Activated CD4-positive, alpha-beta T cell treated with anti-CD3 and anti-CD28 coated beads for 48 hours (primary cell): ENCODE results near the gene HEG1.
"Not testable (repeated sequence)": the region's sequence is repeated elsewhere in the genome, so short reads cannot be mapped to it uniquely, and the experiment has no call there.

Source experiments
- DNase-seq: peaks from one replicate; pipeline ENCODE4 v3.0.0-alpha.2; 2020

Gene HEG1, protein sequence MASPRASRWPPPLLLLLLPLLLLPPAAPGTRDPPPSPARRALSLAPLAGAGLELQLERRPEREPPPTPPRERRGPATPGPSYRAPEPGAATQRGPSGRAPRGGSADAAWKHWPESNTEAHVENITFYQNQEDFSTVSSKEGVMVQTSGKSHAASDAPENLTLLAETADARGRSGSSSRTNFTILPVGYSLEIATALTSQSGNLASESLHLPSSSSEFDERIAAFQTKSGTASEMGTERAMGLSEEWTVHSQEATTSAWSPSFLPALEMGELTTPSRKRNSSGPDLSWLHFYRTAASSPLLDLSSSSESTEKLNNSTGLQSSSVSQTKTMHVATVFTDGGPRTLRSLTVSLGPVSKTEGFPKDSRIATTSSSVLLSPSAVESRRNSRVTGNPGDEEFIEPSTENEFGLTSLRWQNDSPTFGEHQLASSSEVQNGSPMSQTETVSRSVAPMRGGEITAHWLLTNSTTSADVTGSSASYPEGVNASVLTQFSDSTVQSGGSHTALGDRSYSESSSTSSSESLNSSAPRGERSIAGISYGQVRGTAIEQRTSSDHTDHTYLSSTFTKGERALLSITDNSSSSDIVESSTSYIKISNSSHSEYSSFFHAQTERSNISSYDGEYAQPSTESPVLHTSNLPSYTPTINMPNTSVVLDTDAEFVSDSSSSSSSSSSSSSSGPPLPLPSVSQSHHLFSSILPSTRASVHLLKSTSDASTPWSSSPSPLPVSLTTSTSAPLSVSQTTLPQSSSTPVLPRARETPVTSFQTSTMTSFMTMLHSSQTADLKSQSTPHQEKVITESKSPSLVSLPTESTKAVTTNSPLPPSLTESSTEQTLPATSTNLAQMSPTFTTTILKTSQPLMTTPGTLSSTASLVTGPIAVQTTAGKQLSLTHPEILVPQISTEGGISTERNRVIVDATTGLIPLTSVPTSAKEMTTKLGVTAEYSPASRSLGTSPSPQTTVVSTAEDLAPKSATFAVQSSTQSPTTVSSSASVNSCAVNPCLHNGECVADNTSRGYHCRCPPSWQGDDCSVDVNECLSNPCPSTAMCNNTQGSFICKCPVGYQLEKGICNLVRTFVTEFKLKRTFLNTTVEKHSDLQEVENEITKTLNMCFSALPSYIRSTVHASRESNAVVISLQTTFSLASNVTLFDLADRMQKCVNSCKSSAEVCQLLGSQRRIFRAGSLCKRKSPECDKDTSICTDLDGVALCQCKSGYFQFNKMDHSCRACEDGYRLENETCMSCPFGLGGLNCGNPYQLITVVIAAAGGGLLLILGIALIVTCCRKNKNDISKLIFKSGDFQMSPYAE (N-terminal part only)

DNA sequence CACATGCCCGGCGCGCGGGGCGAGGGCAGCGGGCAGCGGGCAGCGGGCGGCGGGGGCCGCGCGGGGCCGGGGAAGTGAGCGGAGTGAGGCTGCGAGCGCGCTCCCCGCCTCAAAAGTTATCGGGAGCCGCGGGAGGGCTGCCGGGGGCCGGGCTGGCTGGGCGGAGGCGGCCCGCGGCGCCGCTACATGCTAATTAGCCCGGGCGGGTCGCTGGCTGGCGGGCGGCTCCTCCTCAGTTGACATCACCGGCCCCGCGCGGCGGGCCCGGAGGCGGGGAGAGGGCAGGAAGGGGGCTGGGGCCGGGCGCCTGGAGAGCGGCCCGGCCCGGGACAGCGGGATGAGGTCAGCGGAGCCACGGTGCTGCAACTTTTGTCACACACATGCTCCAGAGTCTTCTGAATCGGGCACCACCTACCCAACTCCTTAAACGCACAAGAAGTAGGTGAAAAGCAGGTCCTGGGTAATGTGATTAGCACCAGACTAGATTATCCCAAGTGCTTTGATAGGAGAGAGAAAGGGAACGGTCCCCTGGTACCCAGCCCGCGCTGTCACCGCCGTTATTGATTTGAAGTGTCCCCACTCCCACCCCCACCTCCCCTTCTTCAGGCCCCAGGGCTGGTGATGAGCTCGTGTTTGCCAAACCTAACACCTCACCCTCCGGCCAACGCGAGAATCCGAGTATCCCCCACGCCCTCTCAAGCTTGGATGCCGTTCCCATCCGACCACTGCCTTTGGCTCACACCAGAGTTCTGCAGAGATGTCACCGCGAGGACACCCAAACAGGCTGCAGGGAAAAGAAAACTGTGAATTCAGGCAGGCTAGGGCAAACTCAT, at the start of gene HEG1:
TSS of gene HEG1 (minus strand) at position 85 of the 833 bp plus-strand sequence. CDS start 107 bp downstream, outside the sequence.
- DNase-seq = peak; percentile 79

DNA sequence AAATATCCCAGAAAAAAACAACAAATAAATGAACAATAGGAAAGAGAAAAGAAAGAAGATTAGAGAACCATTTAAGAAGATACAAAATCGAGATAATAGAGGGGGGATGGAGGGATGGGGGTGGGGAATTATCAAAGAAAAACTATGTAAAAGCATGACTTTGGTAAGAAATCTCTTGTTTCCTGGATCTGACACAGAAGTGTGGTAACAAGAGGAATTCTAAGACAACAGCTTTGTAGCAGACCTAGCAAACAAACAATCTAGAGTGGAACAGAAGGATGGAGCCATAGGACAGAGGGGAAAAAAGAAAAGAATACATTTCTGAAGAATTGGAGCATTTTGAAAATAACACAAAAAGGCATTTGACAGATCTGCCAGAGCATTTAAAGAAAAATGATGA, 49.3 kb upstream of the HEG1 start:
- DNase-seq = no peak

DNA sequence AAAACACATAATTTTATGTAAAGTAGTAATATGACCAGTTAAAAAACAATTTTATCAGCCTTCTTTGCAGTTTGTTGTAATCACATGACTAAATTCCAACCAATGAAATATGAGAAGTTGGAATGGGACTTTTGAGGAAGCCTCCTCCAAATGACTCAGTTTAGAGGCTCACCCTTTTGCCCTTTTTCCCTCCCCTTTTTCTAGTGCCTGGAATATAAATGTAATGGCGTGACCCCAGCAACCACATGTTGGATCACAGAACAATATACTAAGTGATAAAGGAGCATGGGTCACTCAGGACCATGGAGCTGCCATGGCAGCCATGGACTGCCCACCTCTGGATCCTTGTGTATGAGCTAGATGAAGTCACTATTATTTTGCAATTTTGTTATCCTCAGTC, 48.8 kb upstream of the HEG1 start:
- DNase-seq = no peak

DNA sequence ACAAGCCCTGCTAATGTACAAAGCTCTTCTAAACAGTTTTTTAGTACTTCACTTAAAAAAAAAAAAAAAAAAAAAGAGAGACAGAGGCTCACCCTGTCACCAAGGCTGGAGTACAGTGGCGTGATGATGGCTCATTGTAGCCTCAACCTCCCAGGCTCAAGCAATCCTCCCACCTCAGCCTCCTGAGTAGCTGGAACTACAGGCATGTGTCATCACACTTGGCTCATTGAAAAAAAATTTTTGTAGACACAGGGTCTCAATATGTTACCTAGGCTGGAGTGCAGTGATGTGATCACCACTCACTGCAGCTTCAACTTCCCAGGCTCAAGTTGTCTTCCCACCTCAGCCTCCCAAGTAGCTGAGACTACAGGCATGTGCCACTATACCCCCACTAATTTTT, 47.6 kb upstream of the HEG1 start:
- no peak for DNase-seq

DNA sequence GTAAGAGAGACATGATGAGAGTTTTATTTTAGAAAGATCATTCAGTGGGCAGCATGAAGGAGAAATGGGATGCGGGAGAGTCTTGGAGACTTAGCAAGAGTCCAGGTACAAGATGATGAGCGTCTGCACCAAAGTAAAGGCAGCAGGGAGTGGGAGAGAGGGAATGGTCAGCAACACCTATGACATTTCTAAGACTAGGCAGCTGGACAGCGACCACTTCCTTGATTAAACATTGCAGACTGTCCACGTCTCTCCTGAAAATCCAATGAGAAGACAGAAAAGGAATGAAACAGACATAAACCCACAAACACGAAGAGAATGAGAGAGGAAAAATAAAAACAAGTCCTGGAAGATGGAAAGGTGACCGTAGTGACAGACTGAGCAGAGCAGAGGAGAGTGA, 46.7 kb upstream of the HEG1 start:
- no peak for DNase-seq

DNA sequence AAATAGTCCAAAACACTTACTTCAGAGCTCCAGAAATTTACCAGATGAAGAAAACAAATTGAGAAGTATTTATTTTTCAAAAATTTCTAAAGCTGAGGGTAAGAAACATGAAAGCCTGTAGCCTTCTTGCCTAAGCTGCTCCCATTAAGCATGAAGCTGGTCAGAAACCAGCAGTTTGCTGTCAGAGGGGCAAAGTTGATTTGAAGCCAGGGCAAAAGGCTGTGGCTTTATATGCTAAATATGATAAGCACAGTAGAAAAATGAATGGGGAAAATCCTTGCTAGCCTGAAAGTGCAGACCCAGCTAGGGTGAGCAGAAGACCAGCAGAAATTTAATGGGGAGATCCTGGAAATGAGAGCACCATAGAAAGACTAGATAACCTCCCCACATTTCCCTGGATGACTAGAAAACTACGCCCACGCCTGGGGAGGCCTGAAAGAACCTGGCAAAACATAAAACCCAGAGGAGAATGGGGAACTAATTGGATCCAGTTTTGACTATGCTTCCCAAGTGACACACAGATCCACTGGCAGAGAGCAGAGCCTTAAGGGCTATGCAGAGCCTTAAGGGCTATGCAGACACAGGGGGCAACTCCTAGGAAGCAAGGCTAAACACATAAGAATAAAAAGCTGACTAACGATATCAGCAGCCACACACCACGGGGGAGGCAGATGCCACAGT, 43.0 kb upstream of the HEG1 start:
- no peak for DNase-seq

DNA sequence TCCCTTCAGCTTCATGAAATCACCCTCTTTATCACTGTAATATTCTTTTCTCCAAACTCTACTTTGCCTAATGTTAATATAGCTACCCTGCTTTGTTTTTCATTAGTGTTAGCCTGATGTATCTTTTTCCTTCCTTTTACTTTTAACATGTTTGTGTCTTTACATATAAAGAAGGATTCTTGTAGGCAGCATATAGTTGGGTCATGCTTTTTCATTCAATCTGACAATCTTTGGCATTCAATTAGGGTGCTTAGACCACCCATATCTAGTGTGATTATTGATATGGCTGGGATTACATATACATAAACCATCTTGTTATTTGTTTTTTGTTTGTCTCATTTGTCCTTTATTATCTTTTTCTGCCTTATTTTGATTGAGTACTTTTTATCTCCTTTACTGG, 34.9 kb upstream of the HEG1 start:
- DNase-seq = no peak

DNA sequence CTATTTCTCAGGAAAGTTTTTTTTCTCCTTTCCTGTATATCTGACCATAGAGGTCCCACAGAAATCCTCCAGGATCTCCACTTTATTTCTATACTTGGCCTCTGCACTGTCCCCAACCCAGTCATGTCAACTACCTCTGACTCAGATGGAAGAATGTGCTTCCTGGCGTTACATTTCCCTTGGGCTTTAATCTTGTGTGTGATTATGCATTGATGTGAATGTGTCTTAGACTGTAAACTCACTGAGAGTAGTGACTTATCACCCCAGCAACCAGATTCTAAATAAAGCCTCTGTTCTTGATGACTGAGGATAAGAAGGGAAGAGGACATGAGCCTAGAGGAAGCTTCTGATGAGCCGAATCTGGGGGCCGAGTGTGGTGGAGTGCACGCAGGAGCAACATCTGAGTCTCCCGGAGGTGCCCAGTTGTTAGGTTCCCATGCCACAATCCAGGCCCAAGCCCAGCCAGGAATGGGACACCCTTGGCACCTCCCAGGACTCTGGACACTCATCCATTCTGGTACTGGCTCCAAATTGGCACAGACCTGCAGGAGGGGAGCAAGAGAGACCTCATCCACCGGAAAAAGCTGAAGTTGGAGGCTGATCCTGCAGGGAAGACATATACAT, 32.1 kb upstream of the HEG1 start:
- no peak for DNase-seq

DNA sequence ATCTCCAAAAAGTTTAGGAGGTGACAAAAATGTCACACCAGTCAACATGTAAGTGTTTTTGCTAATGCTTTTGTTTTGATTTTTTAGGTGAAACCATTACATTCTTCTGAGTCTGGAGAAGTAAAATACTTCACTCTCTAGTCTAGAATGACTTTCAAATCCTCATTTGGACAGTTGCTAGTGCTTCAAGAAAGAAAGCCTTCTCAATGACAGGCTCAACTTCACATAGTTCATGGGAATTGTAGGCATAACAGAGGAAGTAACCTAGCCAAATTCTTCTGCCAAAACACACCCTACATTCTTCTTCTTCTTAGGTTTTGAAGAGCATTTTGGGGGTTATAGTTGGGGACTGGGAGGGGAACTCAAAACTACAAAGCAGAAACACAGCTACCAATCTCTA, 29.4 kb upstream of the HEG1 start:
- no peak for DNase-seq

DNA sequence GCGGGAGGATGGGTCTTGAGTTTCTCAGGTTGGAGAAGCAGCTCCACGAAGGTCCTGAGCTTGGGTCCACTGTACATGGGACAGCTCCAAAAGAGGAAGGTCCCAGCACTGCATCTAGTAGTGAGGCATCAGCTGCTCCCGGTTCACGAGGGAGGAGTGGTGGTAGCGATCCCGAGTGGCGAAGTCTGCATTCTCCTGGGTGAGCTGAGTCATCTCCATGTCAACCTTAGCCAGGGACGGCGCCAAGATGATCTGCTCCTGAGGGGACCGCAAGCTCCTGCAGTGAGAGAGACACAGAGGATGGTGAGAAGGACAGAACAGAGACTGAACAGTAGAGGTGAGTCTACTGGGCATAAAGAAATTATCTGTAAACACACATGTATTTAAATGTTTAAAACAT, 28.0 kb upstream of the HEG1 start:
- no peak for DNase-seq

DNA sequence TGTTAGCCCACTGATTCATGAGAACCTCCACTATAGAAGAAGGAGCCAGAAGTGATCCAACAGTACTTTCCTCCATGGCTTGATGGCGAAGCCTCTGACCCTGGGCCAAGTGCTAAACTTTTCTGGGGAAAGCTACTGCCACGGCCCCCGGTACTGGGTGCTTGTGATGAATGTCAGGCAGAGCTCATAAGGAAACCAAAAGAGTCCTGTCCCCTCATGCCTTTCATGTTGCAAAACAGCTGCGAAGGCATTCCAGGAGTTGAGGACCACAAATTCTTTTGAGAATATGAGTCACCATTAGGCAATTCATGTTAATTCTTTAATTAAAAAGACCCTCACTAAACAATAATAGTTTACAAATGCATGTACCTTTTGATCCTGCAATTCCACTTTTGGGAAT, 26.5 kb upstream of the HEG1 start:
- DNase-seq = not testable (repeated sequence)

DNA sequence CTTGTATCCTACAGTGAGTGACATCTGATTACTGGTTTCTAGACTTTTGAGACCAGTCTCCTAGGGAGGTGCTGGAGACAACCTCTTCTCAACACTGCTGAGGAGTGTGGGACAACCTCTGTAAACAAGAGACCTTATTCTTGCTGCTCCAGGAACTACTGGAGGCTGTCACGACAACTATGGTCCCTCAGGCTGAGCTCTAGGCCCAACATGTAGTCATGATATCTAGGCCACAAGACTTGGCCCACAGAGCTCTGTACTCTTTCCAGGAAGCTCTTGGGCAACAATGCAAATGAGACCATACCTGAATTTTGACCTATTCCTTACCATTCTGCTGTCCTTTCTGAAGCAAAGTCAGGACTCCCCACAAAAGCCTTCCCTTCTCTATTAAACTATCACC, 24.3 kb upstream of the HEG1 start:
- DNase-seq = no peak

DNA sequence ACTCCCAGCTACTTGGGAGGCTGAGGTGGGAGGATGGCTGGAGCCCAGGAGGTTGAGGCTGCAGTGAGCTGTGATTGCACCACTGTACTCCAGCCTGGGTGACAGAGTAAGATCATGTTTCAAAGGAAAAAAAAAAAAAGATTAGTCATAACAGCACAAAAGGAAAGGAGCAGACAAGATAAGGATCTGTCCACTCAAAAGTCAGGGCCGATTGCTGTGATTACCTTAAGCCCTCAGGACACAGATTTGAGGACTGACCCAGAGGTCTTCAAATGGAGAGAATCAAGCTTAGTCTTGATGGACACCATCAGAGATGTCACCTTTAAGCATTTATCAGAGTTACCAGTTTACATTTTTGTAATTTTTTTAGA, 23.9 kb upstream of the HEG1 start:
- no peak for DNase-seq

DNA sequence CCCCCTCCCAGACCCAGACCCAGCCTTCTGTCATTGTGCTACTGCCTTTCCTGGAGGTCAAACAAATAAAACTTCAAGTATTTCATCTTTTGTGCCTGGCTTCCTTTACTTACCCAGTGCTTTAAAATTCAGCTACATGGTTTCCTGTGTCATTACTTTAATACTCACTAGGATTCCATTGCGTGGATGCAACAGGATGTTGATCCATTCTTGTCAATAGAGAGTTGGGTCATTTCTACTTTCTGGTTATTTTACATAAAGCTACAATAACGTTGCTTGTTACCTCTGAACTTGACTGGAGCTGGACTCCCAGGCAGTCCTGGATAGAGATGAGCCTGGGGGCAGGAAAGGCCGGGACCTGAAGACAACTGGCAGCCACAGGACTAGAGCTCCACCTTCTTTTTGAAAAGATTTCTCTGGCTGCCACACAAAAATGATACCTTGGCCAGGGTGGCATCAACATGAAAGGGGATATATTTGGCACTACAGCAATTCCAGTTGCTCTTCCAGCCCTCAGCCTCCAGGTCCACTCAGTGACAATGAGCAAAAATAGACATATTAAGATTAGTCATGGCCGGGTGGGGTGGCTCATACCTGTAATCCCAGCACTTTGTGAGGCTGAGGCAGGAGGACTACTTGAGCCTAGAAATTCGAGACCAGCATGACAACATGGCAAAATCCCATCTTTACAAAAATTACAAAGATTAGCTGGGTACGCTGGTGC, 23.3 kb upstream of the HEG1 start:
- no peak for DNase-seq

DNA sequence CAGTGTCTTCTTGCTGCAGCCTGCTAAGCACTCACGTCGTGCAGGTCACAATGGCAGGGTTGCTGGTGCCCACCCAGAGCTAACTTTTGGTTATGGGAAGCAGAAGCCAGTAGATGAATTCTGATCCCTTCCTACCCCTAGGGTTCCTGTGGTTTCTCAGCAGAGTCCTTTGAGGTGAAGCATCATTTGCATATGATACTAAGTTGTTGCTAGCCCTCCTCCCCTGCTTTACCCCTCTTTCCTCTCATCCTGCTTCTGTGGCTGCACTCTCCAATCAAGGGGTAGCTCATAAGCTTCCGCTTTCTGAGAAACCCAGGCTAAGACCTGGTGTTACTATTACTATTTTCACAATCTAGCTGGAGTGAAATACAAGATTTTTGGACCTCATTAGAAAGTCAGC, 22.1 kb upstream of the HEG1 start:
- no peak for DNase-seq

DNA sequence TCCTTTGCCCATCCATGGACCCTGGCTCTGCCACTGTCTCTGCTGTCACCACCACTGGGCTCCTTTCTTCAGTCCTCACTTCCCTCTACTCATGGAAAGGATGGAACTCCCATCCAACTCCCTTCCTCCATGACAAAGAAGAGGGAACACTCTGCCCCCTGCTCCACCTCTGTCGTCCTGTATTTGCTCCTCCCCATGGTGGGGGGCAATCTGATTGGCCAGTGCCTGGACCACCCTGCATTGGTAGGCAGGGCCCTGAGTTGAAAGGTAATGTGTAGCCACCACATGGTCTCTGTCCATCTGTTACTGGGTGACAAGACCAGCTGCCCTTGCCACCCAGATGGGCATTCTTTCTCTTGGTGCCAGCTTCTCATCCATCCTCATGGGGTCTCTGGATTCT, 20.7 kb upstream of the HEG1 start:
- no peak for DNase-seq

DNA sequence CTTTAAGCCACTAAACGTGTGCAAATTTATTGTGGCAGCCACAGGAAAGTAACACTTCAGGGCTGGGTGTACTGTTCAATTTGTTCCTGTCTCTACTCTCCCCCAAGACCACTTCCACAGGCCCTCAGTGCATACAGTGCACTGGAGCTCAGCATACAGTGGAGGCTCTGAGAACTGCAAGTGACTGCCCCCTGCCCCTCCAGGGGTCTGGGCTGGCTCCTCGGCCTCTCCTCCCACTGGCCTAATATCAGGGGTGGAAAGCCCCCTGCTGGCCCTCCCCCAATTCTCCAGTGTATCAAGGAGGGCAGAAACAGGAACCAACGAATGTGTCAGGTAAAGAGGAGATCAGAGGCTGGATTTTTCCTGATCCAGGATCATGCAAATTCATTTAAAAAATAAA, 19.9 kb upstream of the HEG1 start:
- no peak for DNase-seq

DNA sequence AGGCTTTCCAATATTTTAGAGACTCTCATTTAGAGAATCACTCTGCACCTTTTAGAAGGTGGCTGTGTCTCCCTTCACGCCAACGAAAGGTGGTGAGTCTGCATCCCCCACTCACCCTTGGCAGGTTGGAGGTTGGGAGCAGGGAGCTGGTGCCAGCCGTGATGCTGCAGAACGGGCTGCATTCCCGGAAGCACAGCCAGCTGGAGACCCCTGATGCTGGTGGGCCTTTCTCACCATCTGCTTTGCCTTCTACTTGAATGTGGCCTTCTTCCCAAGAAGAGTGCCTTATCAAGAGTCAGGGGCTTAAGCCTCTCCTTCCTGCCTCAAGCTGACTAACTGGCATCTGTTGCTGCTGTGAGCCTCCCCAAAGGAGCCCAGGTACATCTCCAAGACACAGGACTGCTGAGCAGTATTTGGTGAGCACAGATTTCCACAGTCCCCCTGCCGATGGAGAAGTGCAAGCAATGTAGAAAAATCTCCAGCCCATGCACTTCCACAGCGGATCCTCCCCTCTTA, 17.7 kb upstream of the HEG1 start:
- DNase-seq = no peak

DNA sequence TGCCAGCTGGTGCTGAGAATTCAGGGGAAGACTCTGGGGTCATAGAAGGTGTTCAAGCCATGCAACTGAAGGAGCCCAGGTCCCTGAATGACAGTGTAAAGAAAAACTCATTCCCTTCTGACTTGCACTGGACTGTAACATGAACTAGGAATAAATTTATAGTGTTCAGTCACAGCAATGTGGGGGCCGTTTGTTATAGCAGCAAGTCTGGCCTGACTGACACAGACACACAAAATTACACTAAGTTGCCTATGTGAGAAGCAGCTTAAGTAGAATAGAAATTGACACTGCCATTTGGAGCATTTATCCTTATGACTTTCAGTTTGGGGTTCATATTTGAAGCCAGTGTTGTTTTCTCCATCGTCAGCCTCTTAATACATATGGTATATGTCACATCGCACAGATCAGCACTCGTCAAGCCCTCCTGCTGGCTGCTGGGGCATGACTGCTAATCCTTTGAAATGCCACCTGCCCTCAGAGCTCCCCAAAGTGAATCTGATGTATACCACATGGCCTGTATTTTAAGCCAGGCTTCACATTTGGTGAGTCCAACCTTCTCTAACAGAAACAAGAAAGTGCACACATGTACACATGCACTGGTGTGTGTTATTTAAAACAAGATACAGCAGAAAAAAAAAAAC, 17.1 kb upstream of the HEG1 start:
- DNase-seq = no peak

DNA sequence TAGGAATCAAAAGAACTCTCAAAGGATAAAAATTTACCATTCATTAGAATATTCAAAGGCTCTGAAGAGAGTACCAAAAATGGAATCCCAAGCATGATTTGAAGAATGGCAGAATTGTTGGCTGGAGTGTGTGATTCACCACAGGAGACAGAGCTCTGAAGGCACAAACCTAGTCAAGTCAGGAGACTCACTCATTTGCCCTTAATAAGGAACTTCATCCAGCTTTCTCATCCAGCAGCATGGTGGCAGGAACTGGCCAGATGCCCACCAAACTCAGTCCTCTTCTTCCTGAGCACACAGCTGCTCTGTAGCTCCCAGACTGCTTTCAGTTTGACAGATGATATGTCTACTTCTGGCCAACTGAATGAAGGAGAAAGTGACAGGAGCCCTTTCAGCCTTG, 16.5 kb upstream of the HEG1 start:
- no peak for DNase-seq
